ENCODE results near the gene MINDY2.

DNA sequence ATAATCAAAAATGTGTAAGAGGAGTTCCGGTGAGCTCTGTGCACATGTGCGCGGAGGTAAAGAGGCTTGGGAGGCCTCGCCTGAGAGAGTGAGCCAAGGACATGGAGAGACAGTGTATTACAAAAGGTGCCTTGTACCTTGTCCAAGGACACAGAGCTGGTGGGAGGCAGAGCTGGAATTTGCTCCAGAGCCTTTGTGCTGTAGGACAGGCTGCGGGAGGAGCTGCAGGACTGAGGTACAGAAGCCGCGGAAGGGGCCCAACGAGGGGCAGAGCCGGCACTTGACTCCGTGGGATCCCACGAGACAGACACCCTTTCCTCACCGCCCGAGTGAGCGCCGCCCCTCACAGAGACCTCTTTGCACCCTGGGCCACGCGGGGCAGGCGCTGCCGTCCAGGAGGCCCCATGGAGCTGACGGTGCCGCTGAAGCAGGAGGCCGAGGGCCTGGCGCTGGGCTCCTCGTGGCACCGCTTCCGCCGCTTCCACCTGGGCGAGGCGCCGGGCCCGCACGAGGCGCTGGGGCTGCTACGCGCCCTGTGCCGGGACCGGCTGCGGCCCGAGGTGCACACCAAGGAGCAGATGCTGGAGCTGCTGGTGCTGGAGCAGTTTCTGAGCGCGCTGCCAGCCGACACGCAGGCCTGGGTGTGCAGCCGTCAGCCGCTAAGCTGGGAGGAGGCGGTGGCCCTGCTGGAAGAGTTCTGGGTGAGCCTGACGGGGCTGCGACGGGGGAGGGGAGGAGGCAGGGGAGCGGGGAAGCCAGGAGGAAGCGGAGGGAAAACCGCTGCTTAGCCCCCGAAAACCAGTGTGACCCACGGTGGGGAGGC is 93.7 kb downstream of the MINDY2 start:
- TF ChIP-seq, protein P1, sequence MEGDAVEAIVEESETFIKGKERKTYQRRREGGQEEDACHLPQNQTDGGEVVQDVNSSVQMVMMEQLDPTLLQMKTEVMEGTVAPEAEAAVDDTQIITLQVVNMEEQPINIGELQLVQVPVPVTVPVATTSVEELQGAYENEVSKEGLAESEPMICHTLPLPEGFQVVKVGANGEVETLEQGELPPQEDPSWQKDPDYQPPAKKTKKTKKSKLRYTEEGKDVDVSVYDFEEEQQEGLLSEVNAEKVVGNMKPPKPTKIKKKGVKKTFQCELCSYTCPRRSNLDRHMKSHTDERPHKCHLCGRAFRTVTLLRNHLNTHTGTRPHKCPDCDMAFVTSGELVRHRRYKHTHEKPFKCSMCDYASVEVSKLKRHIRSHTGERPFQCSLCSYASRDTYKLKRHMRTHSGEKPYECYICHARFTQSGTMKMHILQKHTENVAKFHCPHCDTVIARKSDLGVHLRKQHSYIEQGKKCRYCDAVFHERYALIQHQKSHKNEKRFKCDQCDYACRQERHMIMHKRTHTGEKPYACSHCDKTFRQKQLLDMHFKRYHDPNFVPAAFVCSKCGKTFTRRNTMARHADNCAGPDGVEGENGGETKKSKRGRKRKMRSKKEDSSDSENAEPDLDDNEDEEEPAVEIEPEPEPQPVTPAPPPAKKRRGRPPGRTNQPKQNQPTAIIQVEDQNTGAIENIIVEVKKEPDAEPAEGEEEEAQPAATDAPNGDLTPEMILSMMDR (conservative IDR thresholded peaks at IDR 0.05 in 1 of 2, IDR thresholded peaks at IDR 0.05 in 1 of 2; ENCODE audit: low read depth in 1 of 2, low read length in 2 of 2) = no peak
- no peak for TF ChIP-seq EZH2 (IDR thresholded peaks at IDR 0.05; ENCODE audit: low read length, missing control alignments)

Data from fibroblast of lung (primary cell).